T-cell (primary cell): ENCODE data around the gene ODC1. TPM values are rescaled to one million over a fixed set of nuclear protein-coding genes. Genes with fewer than 3 reads are reported as not detected.

Experiments
- ATAC-seq, 4 experiments: fragments of 200-7000 bp in 3 of 4; fragments of 150-1000 bp in 1 of 4; cut with Tn5 transposase; replicated peaks in 1 of 4; 1 replicate in 3 of 4; 2 replicates in 1 of 4; pipeline ENCODE4 v1.10.0; 2021; ENCODE audit warnings: moderate library complexity in 3 of 4, mild to moderate bottlenecking in 2 of 4, moderate number of reproducible peaks in 1 of 4
- CTCF ChIA-PET, 2 donors: fragments of 300-600 bp; sonication (Branson Sonifier 250); formaldehyde crosslinking; loops; one replicate each; lab custom pipeline; 2022; ENCODE audit warnings: antibody characterized with exemption in 2 of 2; lab: Charles Lee
- POLR2A ChIA-PET, 2 donors: fragments of 300-600 bp; sonication (Branson Sonifier 250); formaldehyde crosslinking; loops; one replicate each; lab custom pipeline; 2022; ENCODE audit warnings: antibody characterized with exemption in 2 of 2; lab: Charles Lee
- DNase-seq, 35 experiments: peaks; one replicate each; pipeline versions ENCODE4 v3.0.0 to v3.0.0-alpha.2; 2013 to 2023
- H3K27ac ChIP-seq: one replicate; pipeline ENCODE4 v1.5.1; 2013; ENCODE audit warnings: low read length
- H3K27me3 ChIP-seq, 2 experiments: replicated peaks in 1 of 2; 1 replicate in 1 of 2; 2 replicates in 1 of 2; pipeline versions ENCODE4 v1.6.1 to v1.7.0; 2013; ENCODE audit warnings: low read length in 1 of 2, mixed read lengths in 1 of 2; ENCODE audit not compliant: control insufficient read depth in 2 of 2, insufficient read depth in 2 of 2; ENCODE audit errors: extremely low read depth in 1 of 2
- H3K36me3 ChIP-seq, 2 donors: 1 replicate in 1 of 2; 2 replicates in 1 of 2; pipeline versions ENCODE4 v1.6.1 to v1.7.0; 2013; ENCODE audit warnings: low read length in 1 of 2; ENCODE audit not compliant: control insufficient read depth in 2 of 2, insufficient read depth in 1 of 2; ENCODE audit errors: extremely low read depth in 1 of 2
- H3K4me1 ChIP-seq, 2 experiments: 1 replicate in 1 of 2; 2 replicates in 1 of 2; pipeline versions ENCODE4 v1.6.1 to v1.7.0; 2013; ENCODE audit warnings: low read length in 2 of 2, mixed read lengths in 1 of 2; ENCODE audit not compliant: insufficient read depth in 2 of 2, control insufficient read depth in 1 of 2; ENCODE audit errors: extremely low read depth in 1 of 2
- H3K4me3 ChIP-seq, 2 donors: 1 replicate in 1 of 2; 2 replicates in 1 of 2; pipeline versions ENCODE4 v1.5.1 to v1.7.0; 2013; ENCODE audit warnings: mild to moderate bottlenecking in 2 of 2, low read length in 1 of 2, moderate library complexity in 1 of 2; ENCODE audit not compliant: control insufficient read depth in 1 of 2; ENCODE audit errors: extremely low read depth in 1 of 2
- H3K9me3 ChIP-seq: 2 replicates; pipeline ENCODE4 v1.7.0; 2013
- H3K27ac Mint-ChIP-seq, 2 donors: one replicate each; pipeline ENCODE4 v1.8.0; 2020 to 2021; ENCODE audit warnings: mild to moderate bottlenecking in 2 of 2, mixed read lengths in 2 of 2
- H3K27me3 Mint-ChIP-seq, 2 donors: one replicate each; pipeline ENCODE4 v1.8.0; 2021 to 2022; ENCODE audit warnings: mixed read lengths in 2 of 2
- H3K36me3 Mint-ChIP-seq: one replicate; pipeline ENCODE4 v1.8.0; 2021; ENCODE audit warnings: mixed read lengths
- H3K4me1 Mint-ChIP-seq, 3 donors: one replicate each; pipeline ENCODE4 v1.8.0; 2020 to 2022; ENCODE audit warnings: mixed read lengths in 3 of 3, mild to moderate bottlenecking in 1 of 3
- H3K4me3 Mint-ChIP-seq, 3 donors: one replicate each; pipeline ENCODE4 v1.8.0; 2020 to 2022; ENCODE audit warnings: mild to moderate bottlenecking in 3 of 3, mixed read lengths in 3 of 3, moderate library complexity in 3 of 3
- H3K9me3 Mint-ChIP-seq, 3 donors: one replicate each; pipeline ENCODE4 v1.8.0; 2020 to 2022; ENCODE audit warnings: mixed read lengths in 3 of 3
- WGBS: methylation state at CpG from one replicate; pipeline ENCODE4 v1.1.5; 2013; ENCODE audit warnings: missing lambda C conversion rate; ENCODE audit not compliant: insufficient coverage; 5-methylcytosine and 5-hydroxymethylcytosine counted together
- total RNA-seq, 35 experiments: library from RNA in 6 of 35; stranded (reverse) in 6 of 35; fragments of 120-200 nt in 1 of 35; gene quantifications; one replicate each; pipeline versions ENCODE4 v1.2.1 to v1.2.4 and lab custom pipeline; 2013 to 2026

The ODC1 gene
- total RNA-seq, 5 donors from 2014 or later (not counting 1 experiment from before 2014, with no cell fraction given), result 40.6 to 102 (median 53.3) TPM

DNA sequence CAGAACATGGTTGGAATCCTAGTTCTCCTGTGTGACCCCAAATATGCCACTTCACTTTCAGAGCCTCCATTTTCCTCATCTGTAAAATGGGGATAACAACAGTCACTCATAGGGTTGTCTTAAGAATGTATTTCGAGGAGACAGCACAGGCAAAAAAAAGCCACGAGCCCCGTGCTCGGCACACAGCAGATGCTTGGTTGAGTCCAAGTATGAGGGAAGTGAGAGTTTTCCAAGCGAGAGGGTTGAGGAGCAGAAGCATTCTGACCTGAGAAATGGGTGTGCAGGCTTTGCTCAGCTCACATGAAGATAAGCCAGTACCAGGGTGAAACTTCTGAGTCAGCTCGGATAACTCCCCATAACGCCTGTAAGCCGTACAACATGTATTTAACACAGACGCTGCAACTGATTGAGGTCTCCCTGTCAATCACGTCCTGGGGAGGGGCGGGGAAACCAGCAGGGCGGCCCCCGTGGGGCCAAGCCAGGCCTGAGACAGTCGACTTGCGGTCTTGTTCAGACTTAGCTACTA lies 23.0 kb upstream of the ODC1 start:
- H3K27me3 ChIP-seq, result peaks cover 0 to 15% of the 10 kb centered on the region in 2 experiments
- no peak for DNase-seq
- no peaks in the 10 kb centered on the region for H3K36me3 ChIP-seq
- POLR2A ChIA-PET, result no interaction called here
- ATAC-seq, result no peak
- Mint-ChIP-seq H3K36me3 (no peaks in the 10 kb centered on the region), H3K4me1 (no peaks in the 10 kb centered on the region), H3K9me3 (no peaks in the 10 kb centered on the region), H3K27me3 (no peaks in the 10 kb centered on the region), H3K4me3 (no peak overlapping the region), H3K27ac (no peak overlapping the region)
- CTCF ChIA-PET, result interaction anchor here in 1 of 2 donors (0.7 kb wide), 1 partner anchor 24 kb away, joined by 3 read pairs; no protein-coding TSS in a partner anchor
- no peaks in the 10 kb centered on the region for H3K9me3 ChIP-seq
- WGBS, result 84% methylated on average over 12 of the region's 15 CpGs
- H3K4me3 ChIP-seq, result no peak overlapping the region
- H3K27ac ChIP-seq, result no peak overlapping the region
- H3K4me1 ChIP-seq, result no peaks in the 10 kb centered on the region

DNA sequence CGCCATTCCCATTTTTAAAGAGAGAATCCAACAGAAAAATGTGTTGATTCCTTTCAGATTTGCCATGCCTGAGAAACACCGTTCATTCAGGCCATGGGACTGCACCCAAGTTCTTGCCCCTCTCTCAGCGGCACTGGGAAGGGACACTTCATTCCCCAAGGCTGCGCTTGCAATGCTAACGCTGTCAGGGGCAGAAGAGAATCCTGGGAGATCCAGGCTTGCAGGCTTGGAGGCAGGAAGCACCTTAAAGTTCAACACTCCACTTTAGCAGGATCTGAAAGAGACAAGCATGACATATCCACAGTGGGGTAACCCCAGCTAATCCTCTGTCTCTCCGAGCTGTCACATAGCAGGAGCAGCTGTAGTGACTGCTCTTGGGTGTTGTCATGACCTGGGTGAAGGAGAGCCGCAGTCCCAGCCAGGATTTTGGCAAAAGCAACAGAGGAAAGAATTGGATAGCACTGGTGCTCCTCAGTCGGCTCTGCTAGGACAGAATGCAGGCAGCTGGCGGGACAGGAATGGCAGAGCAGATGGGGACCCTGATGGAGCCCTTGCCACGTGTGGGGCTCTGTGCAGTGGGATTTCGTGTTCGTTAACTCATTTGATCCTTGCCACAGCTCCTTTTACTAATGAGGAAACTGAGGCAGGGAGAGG lies 22.0 kb upstream of the ODC1 start:
- no peaks in the 10 kb centered on the region for H3K9me3 ChIP-seq
- H3K4me3 Mint-ChIP-seq, result no peak overlapping the region
- H3K27me3 ChIP-seq, result peaks cover 0 to 13% of the 10 kb centered on the region in 2 experiments
- H3K27ac Mint-ChIP-seq, result no peak overlapping the region
- 73% methylated on average over 11 of the region's 12 CpGs for WGBS
- no peak overlapping the region for H3K27ac ChIP-seq
- H3K36me3 Mint-ChIP-seq, result no peaks in the 10 kb centered on the region
- H3K36me3 ChIP-seq, result no peaks in the 10 kb centered on the region
- no peaks in the 10 kb centered on the region for H3K9me3 Mint-ChIP-seq
- no peak overlapping the region for H3K4me3 ChIP-seq
- DNase-seq, result no peak
- ChIA-PET CTCF (no interaction called here), POLR2A (no interaction called here)
- H3K4me1 Mint-ChIP-seq, result no peaks in the 10 kb centered on the region
- no peak for ATAC-seq
- H3K27me3 Mint-ChIP-seq, result no peaks in the 10 kb centered on the region
- H3K4me1 ChIP-seq, result no peaks in the 10 kb centered on the region

DNA sequence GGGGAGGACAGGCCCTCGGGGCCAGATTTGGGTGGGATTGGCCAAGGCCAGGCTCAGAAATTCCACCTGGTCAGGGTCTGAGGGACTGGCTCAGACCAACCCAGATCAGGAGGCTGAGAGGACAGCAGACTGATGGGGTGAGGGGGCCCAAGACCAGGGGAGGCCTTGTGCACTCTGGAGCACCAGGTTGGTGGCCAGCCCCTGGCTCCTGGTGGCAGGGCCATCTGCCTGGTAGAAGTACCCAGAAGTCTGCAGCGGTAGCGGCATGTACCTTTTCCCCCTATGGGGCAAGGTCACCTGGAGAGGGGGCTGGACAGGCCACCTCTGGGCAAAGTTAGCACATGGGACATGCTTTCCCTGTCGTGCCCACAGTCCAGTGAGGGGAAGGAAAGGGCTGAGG lies 21.2 kb upstream of the ODC1 start:
- Histone ChIP-seq H3K27me3 (peaks cover 0 to 10% of the 10 kb centered on the region in 2 experiments), H3K36me3 (no peaks in the 10 kb centered on the region), H3K27ac (no peak overlapping the region), H3K9me3 (no peaks in the 10 kb centered on the region), H3K4me3 (no peak overlapping the region), H3K4me1 (no peaks in the 10 kb centered on the region)
- Mint-ChIP-seq H3K4me3 (no peak overlapping the region), H3K27me3 (peaks cover 0 to 3% of the 10 kb centered on the region in 2 donors), H3K27ac (no peak overlapping the region), H3K9me3 (no peaks in the 10 kb centered on the region), H3K4me1 (no peaks in the 10 kb centered on the region), H3K36me3 (no peaks in the 10 kb centered on the region)
- ChIA-PET POLR2A (no interaction called here), CTCF (no interaction called here)
- DNase-seq (no peak), ATAC-seq (no peak)
- 59% methylated on average over 2 of the region's 4 CpGs for WGBS

GRCh38 chr2:10467401-10467800 lies 19.3 kb upstream of the ODC1 start:
- H3K36me3 Mint-ChIP-seq, result no peaks in the 10 kb centered on the region
- CTCF ChIA-PET, result no interaction called here

DNA sequence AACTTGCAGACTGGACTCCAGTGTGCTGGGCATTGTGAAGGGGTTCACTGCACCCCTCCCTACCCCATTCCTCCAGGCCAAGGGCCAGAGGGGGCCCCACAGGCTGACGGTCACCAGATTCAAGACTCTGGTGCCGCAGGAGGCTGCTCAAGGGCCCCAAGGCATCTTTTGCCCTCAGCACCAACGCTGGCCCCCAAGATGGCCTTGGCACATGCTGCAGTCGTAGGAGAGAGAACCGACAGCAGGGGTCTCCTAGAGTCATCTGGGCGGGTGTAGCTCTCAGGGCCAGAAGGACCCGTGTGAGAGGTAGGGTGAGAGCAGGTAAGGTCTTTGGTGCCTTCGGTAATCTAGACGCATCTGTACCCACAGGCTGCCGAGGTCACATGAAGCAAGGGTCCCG lies 18.7 kb upstream of the ODC1 start:
- no peak overlapping the region for H3K27ac Mint-ChIP-seq
- no peak for ATAC-seq
- no peaks in the 10 kb centered on the region for H3K4me1 ChIP-seq
- peaks cover 0 to 13% of the 10 kb centered on the region in 2 experiments for H3K27me3 ChIP-seq
- H3K9me3 Mint-ChIP-seq, result no peaks in the 10 kb centered on the region
- H3K36me3 Mint-ChIP-seq, result no peaks in the 10 kb centered on the region
- no peak overlapping the region for H3K4me3 ChIP-seq
- WGBS, result 90% methylated on average over 7 of the region's 11 CpGs
- H3K4me3 Mint-ChIP-seq, result no peak overlapping the region
- peaks cover 0 to 9% of the 10 kb centered on the region in 2 donors for H3K27me3 Mint-ChIP-seq
- ChIA-PET CTCF (no interaction called here), POLR2A (interaction anchor here in 1 of 2 donors (0.6 kb wide), 1 partner anchor 598 kb away, joined by 3 read pairs; no protein-coding TSS in a partner anchor)
- no peaks in the 10 kb centered on the region for H3K9me3 ChIP-seq
- peak in 1 of 35 experiments; percentile 0 for DNase-seq
- H3K4me1 Mint-ChIP-seq, result no peaks in the 10 kb centered on the region
- H3K27ac ChIP-seq, result no peak overlapping the region
- H3K36me3 ChIP-seq, result no peaks in the 10 kb centered on the region

More at GRCh38 chr2:10467401-10467800, 19.3 kb upstream of the ODC1 start:
- POLR2A ChIA-PET, result no interaction called here
- Mint-ChIP-seq H3K4me3 (no peak overlapping the region), H3K4me1 (no peaks in the 10 kb centered on the region), H3K27ac (no peak overlapping the region), H3K27me3 (peaks cover 0 to 6% of the 10 kb centered on the region in 2 donors), H3K9me3 (no peaks in the 10 kb centered on the region)
- DNase-seq (peak in 1 of 35 experiments; percentile 12), ATAC-seq (no peak)
- H3K27me3 ChIP-seq, result peaks cover 0 to 13% of the 10 kb centered on the region in 2 experiments
- no peak overlapping the region for H3K4me3 ChIP-seq
- no peaks in the 10 kb centered on the region for H3K4me1 ChIP-seq
- no peaks in the 10 kb centered on the region for H3K36me3 ChIP-seq
- H3K9me3 ChIP-seq, result no peaks in the 10 kb centered on the region
- WGBS, result 81% methylated on average over 6 of the region's 15 CpGs
- H3K27ac ChIP-seq, result no peak overlapping the region

- no peak for ATAC-seq
- Histone ChIP-seq H3K27ac (no peak overlapping the region), H3K9me3 (no peaks in the 10 kb centered on the region), H3K4me1 (no peaks in the 10 kb centered on the region), H3K4me3 (no peak overlapping the region), H3K36me3 (no peaks in the 10 kb centered on the region), H3K27me3 (peaks cover 0 to 18% of the 10 kb centered on the region in 2 experiments)
- no peak for DNase-seq
- Mint-ChIP-seq H3K9me3 (no peaks in the 10 kb centered on the region), H3K27me3 (peaks cover 0 to 10% of the 10 kb centered on the region in 2 donors), H3K4me1 (no peaks in the 10 kb centered on the region), H3K36me3 (no peaks in the 10 kb centered on the region), H3K27ac (no peak overlapping the region), H3K4me3 (no peak overlapping the region)
- WGBS, result 83% methylated on average over 1 of the region's 5 CpGs
- ChIA-PET POLR2A (no interaction called here), CTCF (no interaction called here)
These were observed 17.8 kb upstream of the ODC1 start for GRCh38 chr2:10465910-10466309.
